ENCODE results near the gene CDS1.
"Not testable (repeated sequence)": the region's sequence is repeated elsewhere in the genome, so short reads cannot be mapped to it uniquely, and the experiment has no call there.

CDS1 gene

DNA sequence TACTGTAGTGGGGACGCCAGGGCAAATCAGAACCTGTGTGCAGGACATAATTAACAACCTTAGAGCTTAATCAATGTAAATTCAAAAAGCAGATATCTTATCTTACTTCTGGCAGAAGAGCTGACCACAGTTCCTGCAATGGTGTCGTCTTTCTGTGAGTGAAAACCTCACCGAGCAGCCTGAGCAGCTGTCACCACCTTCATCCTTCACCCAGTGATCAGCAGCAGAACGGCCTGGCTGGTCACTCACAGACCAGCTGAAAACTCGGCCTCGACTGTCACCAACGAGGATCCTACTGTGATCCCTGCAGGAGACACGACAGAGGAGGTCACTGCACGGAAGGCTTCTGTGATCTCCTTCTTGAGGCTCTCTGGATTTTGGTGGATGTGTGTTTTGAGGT, 94.2 kb downstream of the CDS1 start:
- DNase-seq: no peak

DNA sequence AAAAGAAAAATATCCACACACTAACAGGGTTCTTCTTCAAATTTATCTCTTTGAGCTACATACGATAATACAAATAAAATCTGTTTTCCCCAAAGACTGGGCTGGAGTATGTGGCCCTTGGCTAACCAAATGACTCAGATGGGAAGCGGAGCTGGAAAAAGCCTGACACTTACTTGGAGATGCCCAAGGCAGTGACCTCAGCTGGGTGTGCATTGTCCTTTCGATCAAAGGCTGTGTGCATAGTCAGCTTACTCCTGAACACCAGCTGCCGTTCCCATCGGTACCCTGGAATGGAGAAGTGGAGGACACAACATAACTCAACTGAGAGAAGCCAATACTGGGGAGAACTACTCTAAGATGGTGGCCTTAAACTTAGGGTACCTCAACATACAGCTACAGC, 95.1 kb downstream of the CDS1 start:
- DNase-seq: no peak

DNA sequence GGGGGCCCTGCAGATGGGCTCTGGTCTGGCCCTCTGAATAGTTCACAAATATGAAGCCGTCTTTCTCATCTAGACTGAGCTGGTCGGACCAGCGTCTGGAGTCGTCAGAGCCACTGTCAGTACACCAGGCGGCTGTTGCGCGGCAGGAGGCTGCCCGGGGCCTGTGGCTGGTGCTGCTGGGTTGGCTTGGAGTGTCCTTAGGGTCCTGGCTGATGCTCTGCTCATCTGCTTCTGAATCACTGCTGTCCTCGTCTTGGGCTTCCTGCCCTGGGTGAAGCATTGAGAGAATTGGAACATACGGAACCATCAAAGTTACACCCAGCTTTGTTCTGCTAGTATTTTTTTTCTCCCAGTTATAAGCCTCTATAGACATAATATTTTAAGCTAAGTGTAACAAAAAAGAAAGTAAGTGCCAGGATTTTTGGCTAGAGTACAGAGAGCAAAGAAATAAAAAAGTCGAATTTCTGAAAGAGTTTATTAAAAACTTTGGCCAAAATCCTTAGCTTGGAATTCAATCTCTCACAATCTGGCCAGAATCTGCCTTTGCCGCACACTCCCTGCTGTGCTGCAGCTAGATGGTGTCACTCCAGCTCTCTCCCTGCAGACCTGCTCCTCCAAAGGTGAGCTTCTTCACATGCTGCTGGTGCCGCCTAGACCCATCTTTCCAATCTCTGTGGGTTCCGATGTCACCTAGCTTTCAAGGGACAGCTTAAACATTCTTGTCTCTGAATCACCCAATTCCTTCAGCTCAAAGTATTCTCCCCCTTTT, 96.2 kb downstream of the CDS1 start:
- DNase-seq: no peak

GRCh38 chr4:84680956-84681355, 98.0 kb downstream of the CDS1 start:
- DNase-seq: no peak

- DNase-seq: no peak
Observed at GRCh38 chr4:84681486-84682274, 98.8 kb downstream of the CDS1 start.

DNA sequence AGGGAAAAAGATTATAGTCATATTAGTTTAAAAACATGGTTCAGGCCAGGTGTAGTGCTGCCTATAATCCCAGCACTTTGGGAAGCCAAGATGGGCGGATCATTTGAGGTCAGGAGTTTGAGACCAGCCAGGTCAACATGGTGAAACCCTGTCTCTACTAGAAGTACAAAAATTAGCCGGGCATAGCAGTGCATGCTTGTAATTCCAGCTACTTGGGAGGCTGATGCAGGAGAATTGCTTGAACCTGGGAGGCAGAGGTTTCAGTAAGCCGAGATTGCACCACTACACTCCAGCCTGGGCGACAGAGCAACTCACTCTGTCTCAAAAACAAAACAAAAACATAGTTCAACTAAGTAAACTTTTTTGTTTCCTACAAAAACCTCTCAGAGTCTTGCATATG, 99.7 kb downstream of the CDS1 start:
- not testable (repeated sequence) for DNase-seq

DNA sequence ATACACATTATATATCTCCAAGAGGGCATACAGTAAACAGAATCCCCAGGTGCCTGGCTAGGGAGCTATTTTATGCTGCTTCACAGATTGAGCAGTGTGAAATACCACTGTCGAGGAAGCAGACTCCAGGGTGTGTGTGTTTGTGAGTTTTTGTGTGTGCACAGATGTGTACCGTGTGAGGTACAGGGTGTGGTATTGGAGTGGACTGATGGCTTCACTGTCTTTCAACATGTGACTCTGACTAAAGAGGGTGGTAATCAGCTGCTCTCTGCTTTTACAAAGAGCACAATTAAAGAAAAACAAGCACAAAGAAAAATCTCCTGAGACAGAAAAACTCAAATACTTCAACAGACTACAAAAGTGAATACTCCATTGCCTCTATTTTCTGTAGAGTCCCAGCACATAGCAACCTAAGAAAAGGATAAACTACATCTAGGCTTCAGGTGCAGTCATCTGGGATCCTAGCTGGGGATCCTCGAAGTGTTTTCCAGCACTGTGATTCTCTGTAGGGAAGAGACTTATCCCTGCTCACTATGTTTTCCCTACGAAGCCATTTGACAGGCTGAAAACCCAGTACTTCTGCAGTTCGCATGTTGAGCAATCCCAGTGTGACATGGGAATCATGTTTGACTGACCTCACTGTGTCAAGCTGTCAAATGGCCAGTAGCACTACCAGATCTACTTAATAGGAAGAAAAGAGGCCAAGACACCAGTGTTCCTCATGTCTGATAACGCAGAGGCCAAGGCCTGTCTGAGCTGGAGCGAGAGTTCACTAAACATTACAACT, 100.3 kb downstream of the CDS1 start:
- no peak for DNase-seq

DNA sequence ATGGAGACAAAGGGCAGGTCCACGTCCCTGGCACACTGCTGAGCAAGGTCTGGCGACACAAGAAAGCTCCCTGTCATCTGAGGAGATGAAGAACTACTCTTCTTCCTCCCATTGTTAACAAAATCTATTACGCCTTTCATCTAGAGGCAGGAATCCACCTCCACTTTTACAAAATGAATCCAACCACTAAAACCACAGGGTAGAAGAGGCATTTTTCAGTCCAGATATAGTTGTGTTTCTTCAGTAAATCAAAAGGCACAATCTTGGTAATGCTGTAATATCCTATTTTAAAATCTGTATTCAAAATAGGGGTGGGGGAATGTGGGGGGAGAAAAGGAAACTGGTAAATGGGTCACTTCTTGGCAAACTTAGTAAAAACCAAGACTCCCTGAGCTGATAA, 101.4 kb downstream of the CDS1 start:
- no peak for DNase-seq

DNA sequence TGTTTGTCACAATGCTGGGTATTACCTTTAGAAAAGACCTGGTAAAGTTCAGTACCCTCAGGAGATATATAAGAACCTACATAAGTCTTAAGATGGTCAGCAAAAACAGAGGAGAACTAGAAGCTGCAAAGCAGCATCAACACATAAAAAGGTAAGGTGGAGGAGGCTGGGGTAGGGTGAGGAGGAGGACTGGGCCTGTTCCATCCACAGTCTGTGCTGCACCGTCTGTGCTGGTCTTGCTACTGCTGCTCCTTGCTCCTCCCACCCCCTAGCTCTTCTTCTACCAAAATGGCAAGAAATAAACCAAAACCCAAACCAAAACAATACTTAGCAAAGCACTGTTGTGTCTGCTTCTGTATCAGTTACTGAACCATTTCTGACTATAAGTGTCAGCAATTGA, 102.2 kb downstream of the CDS1 start:
- no peak for DNase-seq

- no peak for DNase-seq
Observed at GRCh38 chr4:84688605-84689004, 105.7 kb downstream of the CDS1 start.

DNA sequence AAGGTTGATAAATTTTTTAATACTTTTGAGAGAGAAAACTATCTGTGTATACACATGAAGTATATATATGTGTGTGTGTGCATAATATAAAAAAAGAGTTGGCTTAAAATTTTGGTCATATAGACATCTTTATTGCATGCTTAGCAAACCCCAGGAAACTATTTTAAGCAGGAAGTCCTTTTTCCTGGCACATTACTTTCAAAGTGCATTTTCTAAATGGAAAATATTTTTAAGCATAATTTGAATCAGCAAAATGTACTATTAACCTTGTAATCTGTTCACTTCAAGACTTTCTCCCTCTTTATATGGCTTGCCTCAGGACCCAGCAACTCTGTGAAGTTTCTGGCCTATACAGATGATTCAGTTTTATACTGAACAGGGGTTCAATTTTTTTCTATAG, 106.3 kb downstream of the CDS1 start:
- DNase-seq: no peak

GRCh38 chr4:84690481-84690880, 107.6 kb downstream of the CDS1 start:
- no peak for DNase-seq

DNA sequence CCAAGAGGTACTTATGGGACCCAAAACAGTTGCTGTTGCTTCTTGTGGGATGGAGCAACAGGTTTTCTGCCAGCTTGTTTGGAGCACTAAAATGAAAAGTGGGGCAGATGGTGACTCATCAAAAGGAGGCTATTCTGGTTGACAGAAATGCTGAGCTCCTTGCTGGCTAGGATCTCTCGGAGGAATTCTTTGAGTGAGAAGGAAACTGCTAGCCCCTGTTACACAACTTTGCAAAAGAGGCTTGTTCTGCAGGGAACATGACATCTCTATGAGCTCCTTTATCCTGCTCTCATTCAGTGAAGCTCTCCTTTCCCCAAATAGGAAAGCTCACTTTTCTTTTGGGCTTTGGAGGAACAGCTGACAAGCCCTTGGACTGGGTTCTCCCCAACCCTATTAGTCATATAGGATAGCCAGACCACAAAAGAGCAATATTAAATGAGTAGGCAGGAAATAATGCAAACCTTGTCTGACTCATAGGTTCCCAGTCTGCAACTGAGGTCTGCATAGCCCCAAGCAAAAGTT, 108.3 kb downstream of the CDS1 start:
- no peak for DNase-seq

DNA sequence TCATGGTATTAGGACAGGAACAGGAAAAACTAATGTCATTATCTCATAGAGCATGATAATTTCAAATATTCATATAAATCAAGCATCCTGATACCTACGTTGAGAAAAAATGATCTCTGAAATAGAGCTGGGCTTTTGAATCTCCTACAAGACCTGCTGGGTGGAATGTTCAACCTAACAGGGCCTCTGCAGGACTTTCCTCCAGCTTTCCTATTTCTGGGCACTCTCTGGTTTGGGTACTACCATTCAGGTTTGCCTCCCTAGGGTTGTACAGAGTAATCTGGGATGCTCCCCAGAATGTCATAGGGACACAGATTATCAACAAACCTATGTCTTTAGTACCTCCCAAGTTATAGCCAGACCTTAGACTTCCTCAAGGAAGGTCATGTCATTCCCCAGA, 108.9 kb downstream of the CDS1 start:
- DNase-seq: no peak

DNA sequence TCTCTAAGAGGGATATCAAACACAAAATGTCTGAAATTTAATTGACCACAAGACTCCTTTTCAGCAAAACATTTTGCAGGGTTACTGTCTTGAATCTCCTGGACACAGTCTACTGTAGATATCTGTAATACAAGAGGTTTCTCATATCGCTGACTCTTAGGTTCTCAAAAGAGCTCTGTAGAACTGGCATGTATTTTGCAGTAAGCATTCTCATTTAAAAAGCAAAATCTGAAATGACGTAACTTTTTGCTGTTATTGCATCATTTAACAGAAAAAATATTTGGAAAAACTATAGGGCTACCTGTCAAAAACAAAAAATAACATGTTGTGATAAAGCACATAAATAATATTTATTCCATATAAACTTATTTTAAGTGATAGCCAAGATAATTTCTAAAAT, 114.2 kb downstream of the CDS1 start:
- no peak for DNase-seq

DNA sequence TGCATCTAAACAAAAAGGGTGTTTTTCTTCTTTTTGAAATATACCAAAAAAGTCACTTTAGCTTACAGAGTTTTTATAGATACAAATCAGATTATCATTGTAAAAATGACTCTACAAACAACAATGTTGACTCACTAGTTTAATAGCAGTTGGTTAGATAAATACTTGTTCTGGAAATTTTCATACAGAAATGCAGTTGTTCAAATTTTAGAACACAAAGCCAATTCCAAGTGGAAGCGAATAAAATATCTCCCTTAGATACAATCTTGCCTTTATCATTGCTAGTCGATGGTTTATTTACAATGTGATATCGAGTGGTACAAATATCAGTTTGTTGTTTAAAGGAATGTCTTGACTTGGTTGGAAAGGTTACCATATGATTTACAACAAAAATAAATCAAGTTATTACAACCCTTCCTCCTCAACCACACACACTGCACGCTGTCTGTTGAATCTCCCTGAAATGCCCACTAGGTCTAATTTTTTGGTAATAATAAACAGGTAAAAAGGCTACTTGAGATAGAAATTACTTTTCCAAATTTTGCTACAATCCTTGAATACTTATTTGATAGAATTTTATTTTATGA, 114.8 kb downstream of the CDS1 start:
- DNase-seq: no peak

DNA sequence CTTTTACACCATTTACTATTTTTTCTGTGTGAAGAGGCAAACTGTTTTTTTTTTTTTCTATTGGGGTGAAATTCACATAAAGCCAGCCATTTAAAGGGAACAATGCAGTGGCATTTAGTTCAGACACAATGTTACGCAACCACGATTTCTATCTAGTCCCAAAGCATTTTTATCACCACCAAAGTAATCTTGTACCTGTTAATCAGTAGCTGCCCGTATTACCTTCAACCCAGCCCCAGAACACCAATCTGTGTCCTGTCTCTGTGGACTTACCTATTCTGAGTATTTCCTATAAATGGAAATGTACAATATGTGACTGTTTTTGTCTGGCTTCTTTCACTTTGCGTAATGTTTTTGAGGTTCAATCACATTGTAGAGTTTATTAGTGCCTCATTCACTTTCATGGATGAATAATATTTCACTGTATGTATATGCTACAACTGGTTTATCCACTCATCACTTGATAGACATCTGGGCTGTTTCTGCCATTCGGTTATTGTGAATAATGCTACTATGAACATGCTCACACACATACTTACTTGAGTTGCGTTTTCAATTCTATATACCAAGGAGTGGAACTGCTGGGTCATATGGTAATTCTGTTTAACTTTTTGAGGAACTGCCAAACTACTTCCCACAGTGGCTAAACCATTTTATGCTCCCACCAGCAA, 116.2 kb downstream of the CDS1 start:
- DNase-seq: no peak
